GM19239 (cell line): ENCODE data around the gene RASD1.
"Not testable (repeated sequence)": the region's sequence is repeated elsewhere in the genome, so short reads cannot be mapped to it uniquely, and the experiment has no call there.

Experiments
- DNase-seq: peaks from one replicate; pipeline ENCODE4 v3.0.0; 2011; ENCODE audit warnings: low spot score; ENCODE audit not compliant: insufficient read length
- FAIRE-seq: peaks from 2 replicates; lab custom pipeline; 2011; peaks lifted over from hg19 to GRCh38; lab: Jason Lieb, UNC

Gene RASD1

GRCh38 chr17:17480593-17481148, 15.5 kb downstream of the RASD1 start:
- no peak for DNase-seq
- no peak for FAIRE-seq

DNA sequence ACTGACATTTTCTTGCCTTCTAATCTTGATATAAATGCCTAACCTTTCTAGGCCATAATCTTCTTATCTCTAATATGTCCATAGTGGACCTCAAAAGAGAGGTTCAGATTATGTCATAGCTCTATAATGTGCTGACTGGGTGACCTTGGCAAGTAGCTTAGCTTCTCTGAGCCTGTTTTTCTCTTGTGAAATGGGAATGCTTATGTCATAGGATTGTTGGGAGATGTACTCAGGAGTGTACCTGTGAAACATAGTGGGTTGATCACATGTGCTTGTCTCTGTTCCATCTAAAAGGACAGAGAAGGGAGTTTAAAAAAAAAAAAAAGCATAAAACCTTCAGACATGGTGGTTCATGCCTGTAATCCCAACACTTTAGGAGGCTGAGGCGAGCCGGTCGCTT, 17.0 kb downstream of the RASD1 start:
- DNase-seq (no peak), FAIRE-seq (no peak)

- DNase-seq, result peak; percentile 98
- FAIRE-seq, result peak; percentile 89
These were observed 19.2 kb downstream of the RASD1 start, which contains the start of gene MED9 for GRCh38 chr17:17476865-17477467. Gene MED9, plus strand, starts transcription at chr17:17477000. Its CDS starts 42 bp downstream, at chr17:17477042.

GRCh38 chr17:17474341-17474740, 21.9 kb downstream of the RASD1 start:
- DNase-seq, result no peak
- no peak for FAIRE-seq

GRCh38 chr17:17472333-17472920, 23.8 kb downstream of the RASD1 start:
- no peak for DNase-seq

DNA sequence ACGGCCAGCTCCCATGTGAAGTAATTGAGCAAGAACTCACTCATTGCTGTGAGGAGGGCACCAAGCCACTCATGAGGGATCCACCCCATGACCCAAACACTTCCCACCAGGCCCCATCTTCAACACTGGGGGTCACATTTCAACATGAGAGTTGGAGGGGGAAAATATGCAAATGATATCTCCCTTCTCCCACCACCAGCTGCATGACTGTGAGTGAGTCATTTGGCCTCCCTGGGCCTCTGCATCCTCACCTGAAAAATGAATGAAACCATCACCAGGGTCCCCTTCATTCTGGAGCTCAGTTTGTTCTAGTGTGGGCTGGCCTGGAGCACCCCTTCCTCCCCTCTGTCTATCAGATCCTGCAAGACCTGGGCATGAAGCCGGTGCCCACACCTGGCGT, 26.2 kb downstream of the RASD1 start:
- no peak for FAIRE-seq
- DNase-seq, result no peak

More at GRCh38 chr17:17472333-17472920, 23.8 kb downstream of the RASD1 start:
- FAIRE-seq, result no peak

GRCh38 chr17:17469358-17469757, 26.8 kb downstream of the RASD1 start:
- no peak for DNase-seq
- no peak for FAIRE-seq

- DNase-seq, result no peak
- FAIRE-seq, result no peak
These were observed 27.8 kb downstream of the RASD1 start for GRCh38 chr17:17468217-17469010.

DNA sequence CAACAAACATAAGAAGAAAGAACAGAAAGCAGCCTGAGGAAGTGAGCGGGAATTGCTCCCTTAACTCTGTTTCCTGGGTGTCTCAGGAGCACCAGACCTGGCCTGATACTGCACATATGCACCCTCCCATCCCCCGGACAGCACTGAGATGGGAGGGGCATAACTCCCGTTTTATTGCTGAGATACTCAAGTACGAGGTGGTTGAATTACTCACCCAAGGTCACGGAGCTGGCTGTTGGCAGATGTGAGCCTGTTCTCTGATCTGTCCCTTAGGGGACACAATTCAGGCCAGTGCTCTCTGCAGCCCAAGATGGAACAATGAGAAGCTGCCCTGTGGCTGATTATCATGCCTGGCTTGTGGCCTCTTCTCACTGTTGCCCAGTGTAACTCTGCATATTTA, 28.5 kb downstream of the RASD1 start:
- no peak for DNase-seq
- no peak for FAIRE-seq

- no peak for FAIRE-seq
- no peak for DNase-seq
These were observed 29.2 kb downstream of the RASD1 start for GRCh38 chr17:17467016-17467415.

DNA sequence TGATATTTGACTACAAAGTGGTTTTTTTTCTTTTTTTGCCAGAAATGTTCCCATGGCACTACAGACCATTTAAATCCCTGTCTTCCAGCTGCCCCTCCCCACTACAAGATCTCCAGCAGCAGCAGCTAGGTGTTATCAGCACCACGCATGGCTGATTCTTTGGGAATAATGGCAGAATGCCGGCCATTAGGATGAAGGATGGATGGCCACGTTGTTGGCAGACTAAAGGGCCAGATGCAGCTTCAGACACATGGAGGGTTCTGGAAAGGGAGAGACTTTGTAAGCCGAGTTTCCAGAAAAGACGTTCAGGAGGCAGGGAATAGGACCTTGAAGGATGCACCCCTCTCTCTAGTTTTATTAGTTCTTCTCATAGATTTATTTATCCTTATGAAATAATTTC, 29.7 kb downstream of the RASD1 start:
- FAIRE-seq, result no peak
- DNase-seq, result no peak

DNA sequence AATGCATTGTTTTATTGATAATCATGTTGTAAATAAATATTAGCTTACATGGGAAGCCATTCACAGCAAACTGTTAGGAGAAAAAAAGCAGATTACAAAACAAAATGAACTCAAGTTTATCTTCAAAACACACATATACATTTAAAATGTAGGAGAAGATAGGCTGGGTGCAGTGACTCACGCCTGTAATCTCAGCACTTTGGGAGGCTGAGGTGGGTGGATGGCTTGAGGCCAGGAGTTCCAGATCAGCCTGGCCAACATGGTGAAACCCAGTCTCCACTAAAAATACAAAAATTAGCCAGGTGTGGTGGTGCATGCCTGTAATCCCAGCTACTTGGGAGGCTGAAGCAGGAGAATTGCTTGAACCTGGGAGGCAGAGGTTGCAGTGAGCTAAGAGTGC, 30.3 kb downstream of the RASD1 start:
- not testable (repeated sequence) for DNase-seq, FAIRE-seq

DNA sequence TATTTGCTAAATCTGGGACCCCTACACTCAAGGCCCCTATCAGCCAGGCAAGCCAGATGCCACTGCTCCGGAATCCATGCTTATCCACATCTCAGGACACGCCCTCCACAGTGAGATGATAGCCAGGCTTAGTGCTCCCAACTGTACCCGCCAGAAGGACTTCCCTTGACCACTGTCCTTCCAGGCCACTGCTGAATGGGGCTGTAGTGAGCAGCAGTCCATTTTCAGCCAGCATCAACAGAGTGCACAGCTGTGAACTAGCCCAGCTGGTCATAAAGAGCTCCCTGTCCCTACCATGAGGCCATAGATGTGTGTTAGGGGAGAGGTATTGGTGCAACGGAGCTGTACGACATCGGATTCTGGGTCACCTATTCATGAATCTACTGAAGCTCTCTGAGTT, 32.4 kb downstream of the RASD1 start:
- DNase-seq (no peak), FAIRE-seq (no peak)

GRCh38 chr17:17462048-17462824, 34.0 kb downstream of the RASD1 start:
- DNase-seq, result no peak
- FAIRE-seq, result no peak

GRCh38 chr17:17460038-17460437, 36.2 kb downstream of the RASD1 start:
- DNase-seq, result no peak
- FAIRE-seq, result no peak

DNA sequence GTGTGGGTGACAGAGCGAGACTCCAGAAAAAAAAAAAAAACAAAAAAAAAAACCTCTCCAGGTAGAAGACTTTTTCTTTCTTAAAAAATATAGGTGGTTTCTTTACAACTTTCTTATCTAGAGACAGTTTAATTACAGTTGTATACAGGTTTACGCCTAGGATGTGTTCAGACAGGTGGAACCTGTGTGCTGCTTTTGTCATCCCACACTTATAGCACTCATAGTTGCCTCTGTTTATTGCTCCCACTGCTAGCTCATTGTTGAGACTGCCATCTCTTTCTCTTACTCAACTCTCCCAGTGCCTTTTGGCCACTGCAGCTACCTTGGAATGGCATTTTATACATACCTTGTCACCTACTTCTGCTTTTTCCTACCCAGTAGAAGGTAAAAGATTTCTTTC, 38.5 kb downstream of the RASD1 start:
- DNase-seq (no peak), FAIRE-seq (no peak)

DNA sequence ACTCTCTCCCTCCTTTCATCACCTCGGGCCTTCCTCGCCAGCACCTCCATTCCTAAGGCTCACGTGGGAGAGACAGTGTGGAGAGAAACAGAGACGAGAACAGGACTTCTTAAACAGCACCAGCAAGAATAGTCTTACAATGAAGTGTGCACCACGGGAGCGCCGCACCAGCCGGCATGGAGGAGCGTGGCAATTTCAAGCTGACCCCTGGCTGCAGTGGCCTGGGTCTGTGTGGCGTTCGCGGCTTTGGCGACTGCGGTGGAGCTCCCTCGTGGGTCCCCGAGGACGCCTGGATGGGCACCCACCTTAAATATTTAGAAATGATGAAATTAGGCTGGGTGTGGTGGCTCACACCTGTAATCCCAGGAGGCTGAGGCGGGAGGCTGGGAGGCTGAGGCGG, 39.9 kb downstream of the RASD1 start:
- DNase-seq (no peak), FAIRE-seq (no peak)

- DNase-seq (no peak), FAIRE-seq (no peak)
These were observed 41.0 kb downstream of the RASD1 start for GRCh38 chr17:17455173-17455572.

GRCh38 chr17:17454700-17455099, 41.5 kb downstream of the RASD1 start:
- FAIRE-seq, DNase-seq: not testable (repeated sequence)

DNA sequence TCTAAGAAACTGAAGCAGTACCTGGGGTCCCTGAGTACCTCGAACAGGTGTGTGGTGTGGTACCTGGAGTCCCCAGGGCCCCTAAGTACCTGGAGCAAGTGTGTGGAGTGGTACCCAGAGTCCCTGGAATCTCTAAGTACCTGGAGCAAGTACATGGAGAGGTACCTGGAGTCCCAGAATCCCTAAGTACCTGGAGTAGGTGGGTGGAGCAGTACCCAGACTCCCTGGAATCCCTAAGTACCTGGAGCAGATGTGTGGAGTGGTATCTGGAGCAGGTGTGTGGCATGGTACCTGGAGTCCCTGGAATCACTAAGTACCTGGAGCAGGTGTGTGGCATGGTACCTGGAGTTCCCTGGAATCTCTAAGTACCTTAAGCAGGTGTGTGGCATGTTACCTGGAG, 41.9 kb downstream of the RASD1 start:
- DNase-seq (no peak), FAIRE-seq (no peak)
